ENCODE data around the gene RASAL2.
"Not testable (repeated sequence)": the region's sequence is repeated elsewhere in the genome, so short reads cannot be mapped to it uniquely, and the experiment has no call there.

DNA sequence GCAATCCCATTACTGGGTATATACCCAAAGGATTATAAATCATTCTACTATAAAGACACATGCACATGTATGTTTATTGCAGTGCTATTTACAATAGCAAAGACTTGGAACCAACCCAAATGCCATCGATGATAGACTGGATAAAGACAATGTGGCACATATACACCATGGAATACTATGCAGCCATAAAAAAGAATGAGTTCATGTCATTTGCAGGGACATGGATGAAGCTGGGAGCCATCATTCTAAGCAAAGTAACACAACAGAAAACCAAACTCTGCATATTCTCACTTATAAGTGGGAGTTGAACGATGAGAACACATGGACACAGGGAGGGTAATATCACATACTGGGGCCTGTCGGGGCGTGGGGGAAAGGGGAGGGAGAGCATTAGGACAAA lies 2.5 kb upstream of the RASAL2 start:
- TF ChIP-seq, protein P1, sequence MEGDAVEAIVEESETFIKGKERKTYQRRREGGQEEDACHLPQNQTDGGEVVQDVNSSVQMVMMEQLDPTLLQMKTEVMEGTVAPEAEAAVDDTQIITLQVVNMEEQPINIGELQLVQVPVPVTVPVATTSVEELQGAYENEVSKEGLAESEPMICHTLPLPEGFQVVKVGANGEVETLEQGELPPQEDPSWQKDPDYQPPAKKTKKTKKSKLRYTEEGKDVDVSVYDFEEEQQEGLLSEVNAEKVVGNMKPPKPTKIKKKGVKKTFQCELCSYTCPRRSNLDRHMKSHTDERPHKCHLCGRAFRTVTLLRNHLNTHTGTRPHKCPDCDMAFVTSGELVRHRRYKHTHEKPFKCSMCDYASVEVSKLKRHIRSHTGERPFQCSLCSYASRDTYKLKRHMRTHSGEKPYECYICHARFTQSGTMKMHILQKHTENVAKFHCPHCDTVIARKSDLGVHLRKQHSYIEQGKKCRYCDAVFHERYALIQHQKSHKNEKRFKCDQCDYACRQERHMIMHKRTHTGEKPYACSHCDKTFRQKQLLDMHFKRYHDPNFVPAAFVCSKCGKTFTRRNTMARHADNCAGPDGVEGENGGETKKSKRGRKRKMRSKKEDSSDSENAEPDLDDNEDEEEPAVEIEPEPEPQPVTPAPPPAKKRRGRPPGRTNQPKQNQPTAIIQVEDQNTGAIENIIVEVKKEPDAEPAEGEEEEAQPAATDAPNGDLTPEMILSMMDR (IDR thresholded peaks at IDR 0.05): not testable (repeated sequence)
- not testable (repeated sequence) for TF ChIP-seq POLR2A (IDR thresholded peaks at IDR 0.05)

Measured in adrenal gland (tissue), 5 donors.